Uterus (tissue), 4 donors: ENCODE data around the gene AP4S1. TPM values are rescaled to one million over a fixed set of nuclear protein-coding genes. Genes with fewer than 3 reads are reported as not detected.
"Not testable (repeated sequence)": the region's sequence is repeated elsewhere in the genome, so short reads cannot be mapped to it uniquely, and the experiment has no call there.

ENCODE experiments used
- DNase-seq, 2 donors: peaks; one replicate each; pipeline ENCODE4 v3.0.0-alpha.2; 2019 to 2020
- H3K27ac ChIP-seq, 2 donors: fragments of 200-600 bp; sonication (generic); 1 replicate in 1 of 2; 2 replicates in 1 of 2; pipeline ENCODE4 v1.5.1; 2016 to 2018
- H3K27me3 ChIP-seq, 2 donors: fragments of 200-600 bp; sonication (generic); one replicate each; pipeline ENCODE4 v1.5.1; 2018 to 2019; ENCODE audit warnings: control low read depth in 1 of 2
- H3K36me3 ChIP-seq, 2 donors: fragments of 200-600 bp; sonication (generic); one replicate each; pipeline ENCODE4 v1.5.1; 2019; ENCODE audit warnings: control low read depth in 1 of 2
- H3K4me1 ChIP-seq, 2 donors: fragments of 200-600 bp; sonication (generic); one replicate each; pipeline ENCODE4 v1.5.1; 2018 to 2019; ENCODE audit warnings: control low read depth in 1 of 2
- H3K4me3 ChIP-seq, 2 donors: fragments of 200-600 bp; sonication (generic); 1 replicate in 1 of 2; 2 replicates in 1 of 2; pipeline ENCODE4 v1.5.1; 2018 to 2019; ENCODE audit warnings: mild to moderate bottlenecking in 1 of 2
- H3K9me3 ChIP-seq, 2 donors: fragments of 200-600 bp; sonication (generic); one replicate each; pipeline ENCODE4 v1.5.1; 2019; ENCODE audit warnings: control low read depth in 1 of 2
- POLR2A ChIP-seq, 2 donors: fragments of 450-650 bp; IDR thresholded peaks; one replicate each; pipeline ENCODE4 v1.6.1; 2016; ENCODE audit warnings: antibody characterized with exemption in 2 of 2, mild to moderate bottlenecking in 1 of 2, moderate library complexity in 1 of 2
- intact Hi-C: fragments of 100-400 bp; cut with DNase I; formaldehyde crosslinking; loops from one replicate; pipeline ENCODE4 v1.15.1; 2023; ENCODE audit warnings: low total_unique reads
- total RNA-seq, 4 donors: library from RNA; depleted of rRNA in 3 of 4; stranded (reverse); fragments of >200 nt in 3 of 4; gene quantifications; one replicate each; pipeline versions ENCODE4 v1.1.0 to v1.2.4, GENCODE V29; 2014 to 2023
- TF ChIP-seq, protein P1 (sequence below), 4 experiments: fragments of 200-600 bp in 2 of 4; fragments of 450-650 bp in 2 of 4; sonication (generic) in 2 of 4; IDR thresholded peaks; one replicate each; pipeline ENCODE4 v1.5.1; 2016 to 2019; ENCODE audit warnings: antibody characterized with exemption in 4 of 4, mild to moderate bottlenecking in 2 of 4, moderate library complexity in 1 of 4
- donor health status: DM: yes; HTN: yes; CAD: no.

AP4S1 gene
- total RNA-seq, 4 donors from 2014 or later, result 2.3 to 30.4 (median 9.9) TPM

GRCh38 chr14:30998100-30998706 is 27.2 kb upstream of the AP4S1 start:
- Histone ChIP-seq H3K9me3 (peaks cover 0 to 4% of the 10 kb centered on the region in 2 donors), H3K4me3 (no peak overlapping the region), H3K27me3 (no peaks in the 10 kb centered on the region), H3K27ac (no peak overlapping the region), H3K4me1 (peaks cover 0 to 5% of the 10 kb centered on the region in 2 donors), H3K36me3 (no peaks in the 10 kb centered on the region)
- intact Hi-C loops, result no loop called here
- no peak for DNase-seq
- TF ChIP-seq POLR2A (IDR thresholded peaks at IDR 0.05), result no peak
- TF ChIP-seq, protein P1, sequence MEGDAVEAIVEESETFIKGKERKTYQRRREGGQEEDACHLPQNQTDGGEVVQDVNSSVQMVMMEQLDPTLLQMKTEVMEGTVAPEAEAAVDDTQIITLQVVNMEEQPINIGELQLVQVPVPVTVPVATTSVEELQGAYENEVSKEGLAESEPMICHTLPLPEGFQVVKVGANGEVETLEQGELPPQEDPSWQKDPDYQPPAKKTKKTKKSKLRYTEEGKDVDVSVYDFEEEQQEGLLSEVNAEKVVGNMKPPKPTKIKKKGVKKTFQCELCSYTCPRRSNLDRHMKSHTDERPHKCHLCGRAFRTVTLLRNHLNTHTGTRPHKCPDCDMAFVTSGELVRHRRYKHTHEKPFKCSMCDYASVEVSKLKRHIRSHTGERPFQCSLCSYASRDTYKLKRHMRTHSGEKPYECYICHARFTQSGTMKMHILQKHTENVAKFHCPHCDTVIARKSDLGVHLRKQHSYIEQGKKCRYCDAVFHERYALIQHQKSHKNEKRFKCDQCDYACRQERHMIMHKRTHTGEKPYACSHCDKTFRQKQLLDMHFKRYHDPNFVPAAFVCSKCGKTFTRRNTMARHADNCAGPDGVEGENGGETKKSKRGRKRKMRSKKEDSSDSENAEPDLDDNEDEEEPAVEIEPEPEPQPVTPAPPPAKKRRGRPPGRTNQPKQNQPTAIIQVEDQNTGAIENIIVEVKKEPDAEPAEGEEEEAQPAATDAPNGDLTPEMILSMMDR (IDR thresholded peaks at IDR 0.05), result no peak

GRCh38 chr14:30999038-30999773 is 26.2 kb upstream of the AP4S1 start:
- TF ChIP-seq, protein P1 (IDR thresholded peaks at IDR 0.05), result no peak
- TF ChIP-seq POLR2A (IDR thresholded peaks at IDR 0.05), result no peak
- Histone ChIP-seq H3K4me1 (peaks cover 0 to 5% of the 10 kb centered on the region in 2 donors), H3K27me3 (no peaks in the 10 kb centered on the region)

GRCh38 chr14:31000629-31001338 is 24.7 kb upstream of the AP4S1 start:
- DNase-seq, result no peak
- Histone ChIP-seq H3K9me3 (peaks cover 0 to 4% of the 10 kb centered on the region in 2 donors), H3K4me1 (peaks cover 0 to 3% of the 10 kb centered on the region in 2 donors), H3K36me3 (no peaks in the 10 kb centered on the region), H3K27me3 (no peaks in the 10 kb centered on the region), H3K27ac (no peak overlapping the region), H3K4me3 (no peak overlapping the region)
- TF ChIP-seq, protein P1 (IDR thresholded peaks at IDR 0.05), result no peak
- no peak for TF ChIP-seq POLR2A (IDR thresholded peaks at IDR 0.05)
- intact Hi-C loops, result no loop called here

More at GRCh38 chr14:30999038-30999773, 26.2 kb upstream of the AP4S1 start:
- Histone ChIP-seq H3K9me3 (peaks cover 0 to 4% of the 10 kb centered on the region in 2 donors), H3K4me3 (no peak overlapping the region), H3K27ac (no peak overlapping the region), H3K36me3 (no peaks in the 10 kb centered on the region)
- intact Hi-C loops, result no loop called here
- no peak for DNase-seq

- no peak for DNase-seq
- Histone ChIP-seq H3K4me1 (no peaks in the 10 kb centered on the region), H3K27me3 (no peaks in the 10 kb centered on the region), H3K36me3 (no peaks in the 10 kb centered on the region), H3K27ac (no peak overlapping the region), H3K9me3 (peaks cover 0 to 4% of the 10 kb centered on the region in 2 donors), H3K4me3 (no peak overlapping the region)
- intact Hi-C loops, result no loop called here
- TF ChIP-seq POLR2A (IDR thresholded peaks at IDR 0.05), result no peak
- TF ChIP-seq, protein P1 (IDR thresholded peaks at IDR 0.05), result no peak
These were observed 24.1 kb upstream of the AP4S1 start for GRCh38 chr14:31001339-31001658.

GRCh38 chr14:31003284-31003683 is 22.2 kb upstream of the AP4S1 start:
- no peak for DNase-seq
- TF ChIP-seq POLR2A (IDR thresholded peaks at IDR 0.05), result no peak
- TF ChIP-seq, protein P1 (IDR thresholded peaks at IDR 0.05), result no peak

GRCh38 chr14:31004007-31004406 is 21.4 kb upstream of the AP4S1 start:
- intact Hi-C loops, H3K27me3 ChIP-seq, DNase-seq, H3K9me3 ChIP-seq, H3K27ac ChIP-seq, H3K36me3 ChIP-seq, H3K4me1 ChIP-seq, H3K4me3 ChIP-seq: not testable (repeated sequence)

More at GRCh38 chr14:31003284-31003683, 22.2 kb upstream of the AP4S1 start:
- Histone ChIP-seq H3K9me3 (peaks cover 0 to 3% of the 10 kb centered on the region in 2 donors), H3K36me3 (no peaks in the 10 kb centered on the region), H3K4me1 (no peaks in the 10 kb centered on the region), H3K27me3 (no peaks in the 10 kb centered on the region), H3K4me3 (no peak overlapping the region), H3K27ac (no peak overlapping the region)
- intact Hi-C loops, result no loop called here
